Spleen (tissue), 11 donors: ENCODE results near the gene KCNK4. TPM values are rescaled to one million over a fixed set of nuclear protein-coding genes. Genes with fewer than 3 reads are reported as not detected.

Experiments
- DNase-seq: peaks from one replicate; pipeline ENCODE4 v3.0.0-alpha.2; 2020
- H3K27ac ChIP-seq, 8 donors: fragments of 200-600 bp; sonication (generic) in 7 of 8; 1 replicate in 4 of 8; 2 replicates in 4 of 8; pipeline versions ENCODE4 v1.5.0 to v1.8.0; 2016 to 2021; ENCODE audit warnings: inconsistent platforms in 4 of 8, mild to moderate bottlenecking in 4 of 8, moderate library complexity in 1 of 8
- H3K27me3 ChIP-seq, 7 donors: fragments of 200-600 bp; sonication (generic) in 6 of 7; replicated peaks in 1 of 7; 1 replicate in 4 of 7; 2 replicates in 3 of 7; pipeline versions ENCODE4 v1.5.0 to v1.8.0; 2016 to 2021; ENCODE audit warnings: inconsistent platforms in 3 of 7, mild to moderate bottlenecking in 1 of 7
- H3K36me3 ChIP-seq, 6 donors: fragments of 200-600 bp; sonication (generic) in 5 of 6; 1 replicate in 4 of 6; 2 replicates in 2 of 6; pipeline versions ENCODE4 v1.5.0 to v1.8.0; 2016 to 2021; ENCODE audit warnings: inconsistent platforms in 2 of 6
- H3K4me1 ChIP-seq, 6 donors: fragments of 200-600 bp; sonication (generic) in 5 of 6; 1 replicate in 3 of 6; 2 replicates in 3 of 6; pipeline versions ENCODE4 v1.5.0 to v1.8.0; 2016 to 2021; ENCODE audit warnings: inconsistent platforms in 3 of 6
- H3K4me3 ChIP-seq, 8 donors: fragments of 200-600 bp; sonication (generic) in 7 of 8; 1 replicate in 4 of 8; 2 replicates in 4 of 8; pipeline versions ENCODE4 v1.5.0 to v1.8.0; 2016 to 2021; ENCODE audit warnings: inconsistent platforms in 4 of 8, mild to moderate bottlenecking in 4 of 8, moderate library complexity in 2 of 8
- H3K9me3 ChIP-seq, 8 donors: fragments of 200-600 bp; sonication (generic) in 7 of 8; 1 replicate in 4 of 8; 2 replicates in 4 of 8; pipeline versions ENCODE4 v1.5.0 to v1.8.0; 2016 to 2021; ENCODE audit warnings: inconsistent platforms in 4 of 8
- POLR2A ChIP-seq, 3 donors: fragments of 450-650 bp; IDR thresholded peaks; one replicate each; pipeline ENCODE4 v1.5.1; 2017; ENCODE audit warnings: antibody characterized with exemption in 3 of 3, mild to moderate bottlenecking in 1 of 3
- POLR2AphosphoS5 ChIP-seq, 3 donors: sonication (generic); formaldehyde crosslinking; IDR thresholded peaks; one replicate each; pipeline ENCODE4 v1.5.1; 2017; ENCODE audit warnings: antibody characterized with exemption in 3 of 3
- WGBS, 5 donors: extraction: QIAGEN DNeasy Blood & Tissue Kit in 3 of 5; methylation state at CpG; one replicate each; pipeline versions ENCODE4 v1.1.5 to v1.1.7; 2013 to 2018; 5-methylcytosine and 5-hydroxymethylcytosine counted together
- intact Hi-C: fragments of 100-400 bp; cut with DNase I; formaldehyde crosslinking; loops from one replicate; pipeline ENCODE4 v1.15.0; 2023; ENCODE audit warnings: low total_unique reads
- polyA plus RNA-seq, 3 donors: library from polyadenylated mRNA; stranded (reverse); fragments of 200-250 nt; gene quantifications; one replicate each; pipeline ENCODE4 v1.2.1, GENCODE V29; 2013
- total RNA-seq, 7 donors: library from RNA; depleted of rRNA in 3 of 7; stranded (reverse); fragments of >200 nt in 3 of 7; fragmentation: NEBNext Ultra II Directional in 4 of 7; extraction: Animal tissue kit (Norgen Biotek cat#: 25700) in 4 of 7; gene quantifications; one replicate each; pipeline versions ENCODE4 v1.1.0 to v1.2.1, GENCODE V29; 2016 to 2021
- TF ChIP-seq, protein P1 (sequence below), 11 experiments: fragments of 200-600 bp in 7 of 11; fragments of 450-650 bp in 4 of 11; sonication (generic) in 4 of 11; IDR thresholded peaks in 8 of 11; conservative IDR thresholded peaks in 3 of 11; 1 replicate in 7 of 11; 2 replicates in 4 of 11; pipeline versions ENCODE4 v1.4.0 to v1.8.0; 2016 to 2021; ENCODE audit warnings: antibody characterized with exemption in 11 of 11, inconsistent platforms in 4 of 11, mild to moderate bottlenecking in 1 of 11
- donor health status: healthy with polysubstance abuse.
- donor health status: DM: no; HTN: no; CAD: no; lungs with moderate emphysema.
- donor health status: DM: no; HTN: no; CAD: no.
- donor health status: Bipolar disorder and iron deficiency.
- donor health status: healthy.
- donor health status: DM: no; HTN: no; CAD: no.
- donor health status: DM: yes; HTN: yes; CAD: no.

KCNK4 gene
- total and polyA plus RNA-seq, 10 donors: 0.06 to 0.77 (median 0.35) TPM; not detected in 5

- peak; percentile 99 for DNase-seq
- TF ChIP-seq POLR2A (IDR thresholded peaks at IDR 0.05): peak in 1 of 3 donors; percentile 4
- TF ChIP-seq, protein P1, sequence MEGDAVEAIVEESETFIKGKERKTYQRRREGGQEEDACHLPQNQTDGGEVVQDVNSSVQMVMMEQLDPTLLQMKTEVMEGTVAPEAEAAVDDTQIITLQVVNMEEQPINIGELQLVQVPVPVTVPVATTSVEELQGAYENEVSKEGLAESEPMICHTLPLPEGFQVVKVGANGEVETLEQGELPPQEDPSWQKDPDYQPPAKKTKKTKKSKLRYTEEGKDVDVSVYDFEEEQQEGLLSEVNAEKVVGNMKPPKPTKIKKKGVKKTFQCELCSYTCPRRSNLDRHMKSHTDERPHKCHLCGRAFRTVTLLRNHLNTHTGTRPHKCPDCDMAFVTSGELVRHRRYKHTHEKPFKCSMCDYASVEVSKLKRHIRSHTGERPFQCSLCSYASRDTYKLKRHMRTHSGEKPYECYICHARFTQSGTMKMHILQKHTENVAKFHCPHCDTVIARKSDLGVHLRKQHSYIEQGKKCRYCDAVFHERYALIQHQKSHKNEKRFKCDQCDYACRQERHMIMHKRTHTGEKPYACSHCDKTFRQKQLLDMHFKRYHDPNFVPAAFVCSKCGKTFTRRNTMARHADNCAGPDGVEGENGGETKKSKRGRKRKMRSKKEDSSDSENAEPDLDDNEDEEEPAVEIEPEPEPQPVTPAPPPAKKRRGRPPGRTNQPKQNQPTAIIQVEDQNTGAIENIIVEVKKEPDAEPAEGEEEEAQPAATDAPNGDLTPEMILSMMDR (IDR thresholded peaks at IDR 0.05 in 8 of 11, conservative IDR thresholded peaks at IDR 0.05 in 3 of 11): no peak
- TF ChIP-seq POLR2AphosphoS5 (IDR thresholded peaks at IDR 0.05): peak; percentile 84 to 90 (median 84)
- H3K9me3 ChIP-seq: no peaks in the 10 kb centered on the region
- intact Hi-C loops: no loop called here
- WGBS, 5 donors: 14 to 36% (median 21%) methylated on average over 10 to 16 of the region's 16 CpGs
- H3K36me3 ChIP-seq: peaks cover 0 to 33% (median 16%) of the 10 kb centered on the region in 6 donors
- peaks cover 0 to 5% (median 0%) of the 10 kb centered on the region in 7 donors for H3K27me3 ChIP-seq
- H3K4me1 ChIP-seq: peaks cover 22 to 93% (median 52%) of the 10 kb centered on the region in 6 donors
- peak within 1 kb of the TSS; percentile 63 to 95 (median 88) for H3K27ac ChIP-seq
- peak within 1 kb of the TSS; percentile 34 to 82 (median 50) for H3K4me3 ChIP-seq
These were observed 48.8 kb downstream of the KCNK4 start, which contains the start of gene CCDC88B for GRCh38 chr11:64339754-64340408. CCDC88B (plus strand) TSS chr11:64340204; CDS start chr11:64340267, 63 bp downstream.

GRCh38 chr11:64340671-64341335 lies 49.7 kb downstream of the KCNK4 start:
- Histone ChIP-seq H3K27ac (peak overlapping the region; percentile 63 to 95 (median 88)), H3K27me3 (peaks cover 0 to 5% (median 0%) of the 10 kb centered on the region in 7 donors), H3K4me3 (peak overlapping the region; percentile 34 to 82 (median 50)), H3K9me3 (no peaks in the 10 kb centered on the region), H3K4me1 (peaks cover 22 to 94% (median 45%) of the 10 kb centered on the region in 6 donors), H3K36me3 (peaks cover 0 to 42% (median 20%) of the 10 kb centered on the region in 6 donors)
- WGBS, 5 donors: 17 to 36% (median 21%) methylated on average over 19 to 33 of the region's 33 CpGs
- intact Hi-C loops: no loop called here
- peak; percentile 96 for DNase-seq
- TF ChIP-seq, protein P1 (IDR thresholded peaks at IDR 0.05 in 8 of 11, conservative IDR thresholded peaks at IDR 0.05 in 3 of 11): no peak
- peak in 1 of 3 donors; percentile 38 for TF ChIP-seq POLR2AphosphoS5 (IDR thresholded peaks at IDR 0.05)

- Histone ChIP-seq H3K4me3 (peak overlapping the region in 5 of 8 donors; percentile 47 to 82 (median 54)), H3K27ac (peak overlapping the region in 5 of 8 donors; percentile 85 to 95 (median 92)), H3K9me3 (no peaks in the 10 kb centered on the region), H3K27me3 (peaks cover 0 to 5% (median 0%) of the 10 kb centered on the region in 7 donors), H3K36me3 (peaks cover 0 to 47% (median 20%) of the 10 kb centered on the region in 6 donors), H3K4me1 (peaks cover 22 to 92% (median 45%) of the 10 kb centered on the region in 6 donors)
- intact Hi-C loops: no loop called here
- WGBS, 5 donors: 64 to 92% (median 77%) methylated on average over 8 to 21 of the region's 21 CpGs
- peak; percentile 87 for DNase-seq
- TF ChIP-seq POLR2A (IDR thresholded peaks at IDR 0.05) (no peak), POLR2AphosphoS5 (IDR thresholded peaks at IDR 0.05) (no peak)
- TF ChIP-seq, protein P1 (IDR thresholded peaks at IDR 0.05 in 8 of 11, conservative IDR thresholded peaks at IDR 0.05 in 3 of 11): no peak
These were observed 50.3 kb downstream of the KCNK4 start for GRCh38 chr11:64341429-64341828.
